HCT116 (cell line): ENCODE measurements around the gene METTL2B. TPM values are rescaled to one million over a fixed set of nuclear protein-coding genes. Genes with fewer than 3 reads are reported as not detected.

Experiments
- ATAC-seq: fragments of 200-7000 bp; cut with Tn5 transposase; 2 replicates; pipeline ENCODE4 v1.9.1; 2020; ENCODE audit warnings: mild to moderate bottlenecking, moderate library complexity
- BruUV-seq: library from RNA; stranded (reverse); fragments of 400-500 nt; replicated peaks from 2 replicates; lab custom pipeline; 2021; lab: Mats Ljungman, UMichigan
- CTCF ChIA-PET: fragments of 300-600 bp; sonication (Branson Sonifier 250); formaldehyde crosslinking; loops from one replicate; lab custom pipeline; 2021; ENCODE audit warnings: antibody characterized with exemption; lab: Charles Lee
- POLR2A ChIA-PET: fragments of 300-600, 350-600 bp; sonication (Branson Sonifier 250); formaldehyde crosslinking; loops from one replicate; lab custom pipeline; 2021; ENCODE audit warnings: antibody characterized with exemption; lab: Charles Lee
- RAD21 ChIA-PET, 2 experiments: fragments of 300-600 bp; sonication (Branson Sonifier 250); formaldehyde crosslinking; loops; one replicate each; lab custom pipeline; 2023; ENCODE audit warnings: low total read pairs in 2 of 2; ENCODE audit not compliant: uncharacterized antibody in 2 of 2, unreplicated experiment in 2 of 2, low non-redundant PET in 1 of 2; lab: Charles Lee
- DNase-seq: peaks from one replicate; pipeline ENCODE4 v3.0.0-alpha.2; 2010; ENCODE audit warnings: low read depth, low spot score
- H2AFZ ChIP-seq: fragments of 200-600 bp; shearing (Covaris generic), sonication (generic); 2 replicates; pipeline ENCODE4 v1.6.1; 2017; ENCODE audit warnings: low read depth, mixed run types, mixed read lengths, antibody characterized with exemption, low read length; ENCODE audit not compliant: poor library complexity, severe bottlenecking
- H3K27ac ChIP-seq: 2 replicates; pipeline ENCODE4 v1.5.1; 2012; ENCODE audit warnings: low read depth, low read length
- H3K27me3 ChIP-seq: fragments of 200-600 bp; sonication (generic); 2 replicates; pipeline ENCODE4 v1.6.1; 2016; ENCODE audit warnings: mixed run types, low read length, mixed read lengths; ENCODE audit not compliant: insufficient read depth
- H3K36me3 ChIP-seq, 2 experiments: fragments of 200-500 bp in 1 of 2; fragments of 200-600 bp in 1 of 2; sonication (Bioruptor generic) in 1 of 2; sonication (generic) in 1 of 2; 2 replicates each; pipeline versions ENCODE4 v1.5.1 to v1.6.1; 2014 to 2016; ENCODE audit warnings: low read length in 2 of 2, inconsistent platforms in 1 of 2, mixed read lengths in 1 of 2, mixed run types in 1 of 2; ENCODE audit not compliant: insufficient read depth in 2 of 2, control insufficient read depth in 1 of 2
- H3K4me1 ChIP-seq, 2 experiments: fragments of 200-600 bp in 1 of 2; sonication (generic) in 1 of 2; 2 replicates each; pipeline versions ENCODE4 v1.5.1 to v1.6.1; 2012 to 2017; ENCODE audit warnings: low read length in 2 of 2, inconsistent platforms in 1 of 2, mild to moderate bottlenecking in 1 of 2, mixed read lengths in 1 of 2, mixed run types in 1 of 2, moderate library complexity in 1 of 2; ENCODE audit not compliant: insufficient read depth in 2 of 2, control insufficient read depth in 1 of 2
- H3K4me2 ChIP-seq: fragments of 200-600 bp; sonication (generic); 2 replicates; pipeline ENCODE4 v1.6.1; 2017; ENCODE audit warnings: mixed run types, low read length, mixed read lengths
- H3K4me3 ChIP-seq, 2 experiments: fragments of 200-600 bp in 1 of 2; sonication (generic) in 1 of 2; replicated peaks in 1 of 2; 2 replicates each; pipeline ENCODE4 v1.5.1; 2011 to 2016; ENCODE audit warnings: low read length in 2 of 2, control low read depth in 1 of 2, low read depth in 1 of 2, mild to moderate bottlenecking in 1 of 2, mixed read lengths in 1 of 2, mixed run types in 1 of 2
- H3K79me2 ChIP-seq: fragments of 200-600 bp; sonication (generic); 2 replicates; pipeline ENCODE4 v1.6.1; 2017; ENCODE audit warnings: mild to moderate bottlenecking, mixed run types, low read length, moderate library complexity, mixed read lengths; ENCODE audit not compliant: insufficient read depth
- H3K9ac ChIP-seq: fragments of 200-600 bp; sonication (generic); 2 replicates; pipeline ENCODE4 v1.6.1; 2016; ENCODE audit warnings: low read length, mixed read lengths
- H3K9me2 ChIP-seq: fragments of 200-600 bp; sonication (generic), shearing (Covaris generic); 2 replicates; pipeline ENCODE4 v1.6.1; 2017; ENCODE audit warnings: mixed run types, mild to moderate bottlenecking, moderate library complexity; ENCODE audit not compliant: insufficient read depth
- H3K9me3 ChIP-seq, 2 experiments: fragments of 200-500 bp in 1 of 2; fragments of 200-600 bp in 1 of 2; sonication (Bioruptor generic) in 1 of 2; sonication (generic) in 1 of 2; 2 replicates each; pipeline ENCODE4 v1.6.1; 2014 to 2017; ENCODE audit warnings: low read length in 2 of 2, mixed read lengths in 2 of 2, inconsistent platforms in 1 of 2, low read depth in 1 of 2, mild to moderate bottlenecking in 1 of 2, mixed run types in 1 of 2, moderate library complexity in 1 of 2; ENCODE audit not compliant: control insufficient read depth in 1 of 2, insufficient read depth in 1 of 2
- H4K20me1 ChIP-seq: fragments of 200-600 bp; sonication (generic), shearing (Covaris generic); 2 replicates; pipeline ENCODE4 v1.6.1; 2017; ENCODE audit warnings: mixed run types, mild to moderate bottlenecking, moderate library complexity; ENCODE audit not compliant: insufficient read depth
- ATF3 ChIP-seq: IDR thresholded peaks from 2 replicates; pipeline ENCODE4 v1.6.1; 2012
- CTCF ChIP-seq, 3 experiments: fragments of 200-600 bp in 1 of 3; sonication (generic) in 1 of 3; IDR thresholded peaks in 2 of 3; conservative IDR thresholded peaks in 1 of 3; 2 replicates each; pipeline ENCODE4 v1.5.1; 2012 to 2017; ENCODE audit warnings: low read depth in 2 of 3, low read length in 2 of 3, antibody characterized with exemption in 1 of 3, borderline replicate concordance in 1 of 3, control low read depth in 1 of 3, mild to moderate bottlenecking in 1 of 3, mixed read lengths in 1 of 3, mixed run types in 1 of 3, moderate library complexity in 1 of 3; ENCODE audit not compliant: insufficient read depth in 1 of 3
- EZH2phosphoT487 ChIP-seq: fragments of 200-600 bp; IDR thresholded peaks from 2 replicates; pipeline ENCODE4 v1.6.1; 2018; ENCODE audit warnings: antibody characterized with exemption, borderline replicate concordance
- RAD21 ChIP-seq: IDR thresholded peaks from 2 replicates; pipeline ENCODE4 v1.6.1; 2012; ENCODE audit warnings: low read depth, mild to moderate bottlenecking
- ZFX ChIP-seq: fragments of 450-650 bp; IDR thresholded peaks from 2 replicates; pipeline ENCODE4 v1.6.1; 2017
- intact Hi-C: fragments of 100-400 bp; cut with micrococcal nuclease; formaldehyde crosslinking; loops from 2 replicates; pipeline ENCODE4 v1.10.0; 2022
- total RNA-seq: library from RNA; stranded (reverse); gene quantifications from one replicate; pipeline ENCODE4 v1.2.1, GENCODE V29; 2021; ENCODE audit not compliant: unreplicated experiment

The METTL2B gene
- total RNA-seq, 1 experiment from 2014 or later = 45.7 TPM

- Histone ChIP-seq H3K36me3 (no peaks in the 10 kb centered on the region), H3K4me2 (0 out of 2 replicates have a peak overlapping the region, but pooled peaks have one; percentile 16), H3K27ac (no peak overlapping the region), H3K4me1 (peaks cover 0 to 22% of the 10 kb centered on the region in 2 experiments; a peak in 1 of 4 replicates), H3K9me2 (no peaks in the 10 kb centered on the region), H3K9ac (no peak overlapping the region), H3K27me3 (no peaks in the 10 kb centered on the region), H2AFZ (peak overlapping the region; percentile 39), H4K20me1 (no peaks in the 10 kb centered on the region), H3K79me2 (no peaks in the 10 kb centered on the region), H3K4me3 (no peak overlapping the region), H3K9me3 (no peaks in the 10 kb centered on the region)
- ChIA-PET CTCF (interaction anchor here (0.6 to 5.2 kb wide), 20 partner anchors 8 to 787 kb away, joined by 3 to 114 read pairs (median 8); partner anchors contain the start of genes HILPDA, IMPDH1 and METTL2B), POLR2A (interaction anchor here (1.1 kb wide), 1 partner anchor 34 kb away, joined by 7 read pairs; no protein-coding TSS in a partner anchor), RAD21 (interaction anchor here (0.6 to 1.7 kb wide), 8 partner anchors 28 to 457 kb away, joined by 3 to 14 read pairs (median 4); partner anchors contain the start of gene HILPDA (in 1 of the 2))
- DNase-seq (peak; percentile 36), ATAC-seq (peak; percentile 73)
- TF ChIP-seq ZFX (no peak), RAD21 (peak; percentile 86), EZH2phosphoT487 (no peak), CTCF (IDR thresholded peaks at IDR 0.05 in 2 of 3, conservative IDR thresholded peaks at IDR 0.05 in 1 of 3; ENCODE audit: borderline replicate concordance in 1 of 3, insufficient read depth in 1 of 3, low read depth in 2 of 3, low read length in 2 of 3) (peak; percentile 48 to 78 (median 72); a peak in 5 of 6 replicates)
- intact Hi-C loops = loop anchor here (1.0 to 2.0 kb wide), 3 partner anchors 32 to 783 kb away; no protein-coding TSS in a partner anchor
- BruUV-seq = no TSS peak
Measured at GRCh38 chr7:128427289-128427891, 49.2 kb upstream of the METTL2B start.

DNA sequence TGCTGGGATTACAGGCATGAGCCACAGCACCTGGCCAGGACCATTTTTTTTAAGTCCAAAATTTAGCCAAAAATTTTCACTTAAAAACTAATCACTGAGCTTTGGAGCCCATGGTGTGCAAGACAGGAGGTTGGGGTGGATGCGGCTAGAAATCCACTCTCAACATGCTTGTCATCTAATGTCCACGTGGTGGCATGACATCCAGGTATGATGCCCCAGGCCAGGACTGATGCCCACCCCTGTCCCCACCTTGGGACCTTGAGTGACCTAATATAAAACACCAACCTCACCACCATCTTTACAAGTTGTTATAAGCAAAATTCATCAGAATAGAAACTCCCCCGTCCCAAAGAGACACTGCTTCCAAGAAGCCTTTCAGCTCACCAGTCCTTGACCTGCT, 46.3 kb upstream of the METTL2B start:
- H3K9me2 ChIP-seq = no peaks in the 10 kb centered on the region
- H3K79me2 ChIP-seq = no peaks in the 10 kb centered on the region
- DNase-seq (no peak), ATAC-seq (no peak)
- CTCF ChIA-PET = interaction anchor here (1.2 kb wide), 1 partner anchor 31 kb away, joined by 3 read pairs; no protein-coding TSS in a partner anchor
- TF ChIP-seq CTCF (IDR thresholded peaks at IDR 0.05 in 2 of 3, conservative IDR thresholded peaks at IDR 0.05 in 1 of 3; ENCODE audit: borderline replicate concordance in 1 of 3, insufficient read depth in 1 of 3, low read depth in 2 of 3, low read length in 2 of 3) (0 out of 6 replicates have a peak, but pooled peaks of 1 of the 3 experiments have one; percentile 2), ATF3 (no peak)
- H3K27ac ChIP-seq = no peak overlapping the region
- no peak overlapping the region for H2AFZ ChIP-seq
- H3K27me3 ChIP-seq = no peaks in the 10 kb centered on the region
- RAD21 ChIA-PET = no interaction called here
- no peak overlapping the region for H3K4me2 ChIP-seq
- H3K4me1 ChIP-seq = peaks cover 0 to 17% of the 10 kb centered on the region in 2 experiments; a peak in 1 of 4 replicates
- POLR2A ChIA-PET = no interaction called here
- H3K9me3 ChIP-seq = no peaks in the 10 kb centered on the region
- H4K20me1 ChIP-seq = no peaks in the 10 kb centered on the region
- intact Hi-C loops = no loop called here
- H3K4me3 ChIP-seq = no peak overlapping the region
- no peaks in the 10 kb centered on the region for H3K36me3 ChIP-seq
- no peak overlapping the region for H3K9ac ChIP-seq
- BruUV-seq = no TSS peak
